Progenitor cell of endocrine pancreas (in vitro differentiated cells): ENCODE data around the gene LGR6. TPM values are rescaled to one million over a fixed set of nuclear protein-coding genes. Genes with fewer than 3 reads are reported as not detected.

Experiments
- DNase-seq: peaks from one replicate; pipeline ENCODE4 v3.0.0; 2021; ENCODE audit warnings: low spot score; ENCODE audit not compliant: unreplicated experiment
- H3K27ac Mint-ChIP-seq: 2 replicates; pipeline ENCODE4 v1.8.0; 2021; ENCODE audit warnings: mild to moderate bottlenecking, moderate library complexity, mixed read lengths
- H3K27me3 Mint-ChIP-seq: 2 replicates; pipeline ENCODE4 v1.8.0; 2021; ENCODE audit warnings: mixed read lengths
- H3K36me3 Mint-ChIP-seq: 2 replicates; pipeline ENCODE4 v1.8.0; 2022; ENCODE audit warnings: mixed read lengths; ENCODE audit not compliant: insufficient read depth
- H3K4me1 Mint-ChIP-seq: 2 replicates; pipeline ENCODE4 v1.8.0; 2021; ENCODE audit warnings: low read depth, mixed read lengths
- H3K4me3 Mint-ChIP-seq: 2 replicates; pipeline ENCODE4 v1.8.0; 2021; ENCODE audit warnings: low read depth, mild to moderate bottlenecking, moderate library complexity, mixed read lengths
- H3K9me3 Mint-ChIP-seq: 2 replicates; pipeline ENCODE4 v1.8.0; 2021; ENCODE audit warnings: low read depth, mixed read lengths
- total RNA-seq: library from RNA; stranded (reverse); gene quantifications from 2 replicates; pipeline ENCODE4 v1.2.1, GENCODE V29; 2021
- TF ChIP-seq, protein P1 (sequence below): fragments of 200-600 bp; sonication (generic); IDR thresholded peaks from one replicate; pipeline ENCODE4 v1.5.0; 2021; ENCODE audit warnings: antibody characterized with exemption, mild to moderate bottlenecking; ENCODE audit not compliant: unreplicated experiment

LGR6 gene
- total RNA-seq, 1 donor from 2014 or later = 0.50 TPM

DNA sequence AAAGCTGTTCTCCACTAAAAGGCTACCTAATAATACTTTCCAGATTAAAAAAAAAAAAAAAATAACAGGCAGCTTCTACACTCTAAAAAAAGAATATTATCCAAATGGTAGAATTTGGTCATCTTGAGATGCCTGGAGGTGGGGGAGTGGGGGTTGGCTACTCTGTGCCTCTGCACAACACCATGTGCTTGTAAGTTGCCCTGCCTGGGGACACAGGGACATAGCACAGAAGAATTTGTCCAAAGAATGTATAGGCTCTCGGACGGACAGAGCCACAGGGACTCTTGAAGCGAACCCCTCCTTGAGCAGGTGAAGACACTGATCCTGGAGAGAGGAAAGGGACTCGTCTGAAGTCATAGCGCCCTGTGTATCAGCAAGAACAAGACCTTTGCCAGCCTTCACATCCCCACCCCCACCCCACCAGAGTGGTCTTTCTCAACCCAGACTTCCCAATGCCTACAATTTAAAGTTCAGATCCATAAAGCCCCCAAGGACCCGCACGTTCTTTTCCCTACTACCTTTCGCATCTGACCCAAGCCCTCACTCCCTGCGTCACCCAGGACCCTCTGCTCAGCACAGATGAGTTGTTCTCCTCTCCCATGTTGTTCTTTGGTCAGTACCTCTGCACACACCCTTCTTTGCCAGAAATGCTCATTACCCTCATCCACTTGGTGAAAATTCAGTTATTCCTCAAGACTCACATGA lies 72.6 kb downstream of the LGR6 start:
- H3K36me3 Mint-ChIP-seq = no peaks in the 10 kb centered on the region
- no peaks in the 10 kb centered on the region for H3K9me3 Mint-ChIP-seq
- no peak overlapping the region for H3K27ac Mint-ChIP-seq
- peaks cover 22% of the 10 kb centered on the region for H3K27me3 Mint-ChIP-seq
- TF ChIP-seq, protein P1, sequence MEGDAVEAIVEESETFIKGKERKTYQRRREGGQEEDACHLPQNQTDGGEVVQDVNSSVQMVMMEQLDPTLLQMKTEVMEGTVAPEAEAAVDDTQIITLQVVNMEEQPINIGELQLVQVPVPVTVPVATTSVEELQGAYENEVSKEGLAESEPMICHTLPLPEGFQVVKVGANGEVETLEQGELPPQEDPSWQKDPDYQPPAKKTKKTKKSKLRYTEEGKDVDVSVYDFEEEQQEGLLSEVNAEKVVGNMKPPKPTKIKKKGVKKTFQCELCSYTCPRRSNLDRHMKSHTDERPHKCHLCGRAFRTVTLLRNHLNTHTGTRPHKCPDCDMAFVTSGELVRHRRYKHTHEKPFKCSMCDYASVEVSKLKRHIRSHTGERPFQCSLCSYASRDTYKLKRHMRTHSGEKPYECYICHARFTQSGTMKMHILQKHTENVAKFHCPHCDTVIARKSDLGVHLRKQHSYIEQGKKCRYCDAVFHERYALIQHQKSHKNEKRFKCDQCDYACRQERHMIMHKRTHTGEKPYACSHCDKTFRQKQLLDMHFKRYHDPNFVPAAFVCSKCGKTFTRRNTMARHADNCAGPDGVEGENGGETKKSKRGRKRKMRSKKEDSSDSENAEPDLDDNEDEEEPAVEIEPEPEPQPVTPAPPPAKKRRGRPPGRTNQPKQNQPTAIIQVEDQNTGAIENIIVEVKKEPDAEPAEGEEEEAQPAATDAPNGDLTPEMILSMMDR = no peak
- DNase-seq = no peak
- H3K4me3 Mint-ChIP-seq = no peak overlapping the region
- no peaks in the 10 kb centered on the region for H3K4me1 Mint-ChIP-seq

DNA sequence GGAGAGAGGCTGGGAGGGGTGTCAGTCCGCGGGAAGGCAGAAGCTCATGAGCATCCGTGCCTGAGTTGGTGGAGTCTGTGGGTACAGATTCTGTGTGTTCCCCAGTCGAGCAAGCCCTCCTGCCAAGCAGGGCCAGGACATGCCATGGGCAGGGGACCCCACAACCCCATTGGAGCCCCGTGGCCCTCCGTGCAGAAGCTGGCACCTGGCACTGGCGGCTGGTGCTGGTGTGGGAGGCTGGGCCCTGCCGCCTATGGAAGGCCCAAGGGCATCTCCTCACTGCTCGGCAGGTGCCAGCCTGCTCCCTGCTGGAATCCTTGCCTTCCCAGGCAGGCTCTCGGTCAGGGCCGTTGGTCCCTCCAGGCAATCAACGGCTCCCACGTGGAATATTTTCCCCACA lies 74.4 kb downstream of the LGR6 start:
- no peak for DNase-seq
- TF ChIP-seq, protein P1 = no peak
- Mint-ChIP-seq H3K36me3 (no peaks in the 10 kb centered on the region), H3K27me3 (peaks cover 22% of the 10 kb centered on the region), H3K9me3 (no peaks in the 10 kb centered on the region), H3K4me3 (no peak overlapping the region), H3K4me1 (no peaks in the 10 kb centered on the region), H3K27ac (no peak overlapping the region)

DNA sequence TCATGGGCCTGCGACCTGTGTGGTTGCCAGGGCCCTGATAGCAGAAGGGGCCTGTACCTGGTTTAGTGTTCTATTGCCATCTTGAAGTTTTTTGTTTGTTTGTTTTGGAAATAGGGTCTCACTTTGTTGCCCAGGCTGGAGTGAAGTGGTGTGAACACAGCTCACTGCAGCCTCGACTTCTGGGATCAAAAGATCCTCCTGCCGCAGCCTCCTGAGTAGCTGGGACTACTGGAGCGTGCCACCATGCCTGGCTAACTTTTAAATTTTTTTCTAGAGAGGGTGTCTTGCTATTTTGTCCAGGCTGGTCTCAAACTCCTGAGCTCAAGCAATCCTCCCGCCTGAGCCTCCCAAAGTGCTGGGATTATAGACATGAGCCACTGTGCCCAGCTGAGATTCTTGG lies 75.2 kb downstream of the LGR6 start:
- DNase-seq = no peak
- Mint-ChIP-seq H3K4me3 (no peak overlapping the region), H3K36me3 (no peaks in the 10 kb centered on the region), H3K27ac (no peak overlapping the region), H3K4me1 (no peaks in the 10 kb centered on the region), H3K9me3 (no peaks in the 10 kb centered on the region), H3K27me3 (peaks cover 17% of the 10 kb centered on the region)
- TF ChIP-seq, protein P1 = no peak

DNA sequence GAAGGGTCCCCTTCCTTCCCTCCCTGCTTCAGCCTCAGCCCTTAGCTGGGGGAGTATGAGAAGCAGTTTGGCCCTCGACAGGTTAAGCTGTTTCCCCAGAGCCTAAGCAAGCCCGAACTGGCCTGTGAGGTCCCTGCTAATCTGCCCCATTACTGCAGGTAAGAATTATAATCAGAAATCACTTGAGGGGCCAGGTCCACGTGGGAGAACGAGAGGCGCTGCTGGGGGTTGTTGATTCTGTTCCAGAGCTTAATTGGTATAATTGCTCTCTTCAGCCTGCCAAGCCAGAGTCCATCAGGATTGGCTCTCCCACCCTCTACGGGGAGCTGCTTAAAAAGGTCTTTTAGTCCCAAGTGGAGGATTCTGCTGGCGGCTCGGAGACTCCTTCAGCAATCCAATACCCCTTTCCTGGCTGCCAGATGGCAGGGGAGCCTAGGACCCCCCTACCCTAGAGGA lies 77.3 kb downstream of the LGR6 start:
- Mint-ChIP-seq H3K9me3 (no peaks in the 10 kb centered on the region), H3K4me3 (no peak overlapping the region), H3K27me3 (peaks cover 10% of the 10 kb centered on the region), H3K36me3 (no peaks in the 10 kb centered on the region), H3K4me1 (no peaks in the 10 kb centered on the region), H3K27ac (no peak overlapping the region)
- TF ChIP-seq, protein P1 = no peak
- no peak for DNase-seq

DNA sequence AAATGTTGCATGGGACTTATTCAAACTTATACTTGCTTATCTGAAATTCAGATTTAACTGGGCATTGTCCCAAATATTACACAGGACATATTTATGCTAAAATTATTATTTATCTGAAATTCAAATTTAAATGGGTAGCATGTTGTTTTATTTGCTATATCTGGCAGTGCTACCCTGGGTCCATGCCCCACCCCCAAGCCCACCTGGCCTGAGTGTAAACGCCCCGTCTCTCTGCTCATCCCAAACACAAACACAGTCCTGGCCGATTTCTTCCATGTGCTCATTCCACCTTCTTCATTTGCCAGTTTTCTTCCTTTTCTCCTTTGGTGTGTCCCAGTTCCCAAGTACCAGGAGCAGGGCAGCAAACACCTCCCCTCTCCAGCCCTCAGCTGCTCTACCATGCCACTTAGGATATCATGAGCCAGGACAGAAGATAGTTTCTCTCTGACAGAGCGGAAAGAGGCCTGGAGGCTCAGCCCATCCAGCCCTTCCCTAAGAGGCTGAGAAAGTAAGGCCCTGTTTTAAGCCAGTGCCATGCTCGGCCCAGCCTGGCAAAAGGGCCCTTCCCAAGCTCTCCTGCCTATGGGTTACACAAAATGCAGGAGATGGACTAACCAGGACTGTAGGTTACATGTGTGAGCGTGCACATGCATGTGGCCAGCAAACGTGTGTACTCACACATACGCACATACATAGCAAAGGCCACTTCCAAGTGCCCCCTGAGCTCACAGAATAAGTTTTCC lies 78.7 kb downstream of the LGR6 start:
- Mint-ChIP-seq H3K27me3 (no peaks in the 10 kb centered on the region), H3K9me3 (no peaks in the 10 kb centered on the region), H3K4me1 (no peaks in the 10 kb centered on the region), H3K27ac (no peak overlapping the region), H3K4me3 (no peak overlapping the region), H3K36me3 (no peaks in the 10 kb centered on the region)
- TF ChIP-seq, protein P1 = no peak
- DNase-seq = no peak
